ENCODE data around the gene LRPPRC. TPM values are rescaled to one million over a fixed set of nuclear protein-coding genes. Genes with fewer than 3 reads are reported as not detected.

Gene LRPPRC
- total RNA-seq, 3 donors from 2014 or later = 92.7 to 107 (median 101) TPM

- no peak for ATAC-seq
- TF ChIP-seq, protein P1, sequence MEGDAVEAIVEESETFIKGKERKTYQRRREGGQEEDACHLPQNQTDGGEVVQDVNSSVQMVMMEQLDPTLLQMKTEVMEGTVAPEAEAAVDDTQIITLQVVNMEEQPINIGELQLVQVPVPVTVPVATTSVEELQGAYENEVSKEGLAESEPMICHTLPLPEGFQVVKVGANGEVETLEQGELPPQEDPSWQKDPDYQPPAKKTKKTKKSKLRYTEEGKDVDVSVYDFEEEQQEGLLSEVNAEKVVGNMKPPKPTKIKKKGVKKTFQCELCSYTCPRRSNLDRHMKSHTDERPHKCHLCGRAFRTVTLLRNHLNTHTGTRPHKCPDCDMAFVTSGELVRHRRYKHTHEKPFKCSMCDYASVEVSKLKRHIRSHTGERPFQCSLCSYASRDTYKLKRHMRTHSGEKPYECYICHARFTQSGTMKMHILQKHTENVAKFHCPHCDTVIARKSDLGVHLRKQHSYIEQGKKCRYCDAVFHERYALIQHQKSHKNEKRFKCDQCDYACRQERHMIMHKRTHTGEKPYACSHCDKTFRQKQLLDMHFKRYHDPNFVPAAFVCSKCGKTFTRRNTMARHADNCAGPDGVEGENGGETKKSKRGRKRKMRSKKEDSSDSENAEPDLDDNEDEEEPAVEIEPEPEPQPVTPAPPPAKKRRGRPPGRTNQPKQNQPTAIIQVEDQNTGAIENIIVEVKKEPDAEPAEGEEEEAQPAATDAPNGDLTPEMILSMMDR (IDR thresholded peaks at IDR 0.05) = no peak
- intact Hi-C loops (cut with DNase I, micrococcal nuclease) = no loop called here
- Histone ChIP-seq H3K9me3 (no peaks in the 10 kb centered on the region), H3K36me3 (ENCODE audit: low read depth) (peaks cover 7% of the 10 kb centered on the region), H3K4me3 (no peak overlapping the region), H3K4me1 (ENCODE audit: low read depth) (no peaks in the 10 kb centered on the region)
- no peak for DNase-seq
These were observed 18.0 kb downstream of the LRPPRC start for GRCh38 chr2:43977677-43978375.

GRCh38 chr2:43960921-43961320 is 34.9 kb downstream of the LRPPRC start:
- Histone ChIP-seq H3K36me3 (ENCODE audit: low read depth) (no peaks in the 10 kb centered on the region), H3K4me1 (ENCODE audit: low read depth) (no peaks in the 10 kb centered on the region), H3K4me3 (no peak overlapping the region), H3K9me3 (no peaks in the 10 kb centered on the region)
- ATAC-seq (no peak), DNase-seq (no peak)
- TF ChIP-seq, protein P1 (IDR thresholded peaks at IDR 0.05) = no peak
- intact Hi-C loops (cut with DNase I, micrococcal nuclease) = no loop called here

DNA sequence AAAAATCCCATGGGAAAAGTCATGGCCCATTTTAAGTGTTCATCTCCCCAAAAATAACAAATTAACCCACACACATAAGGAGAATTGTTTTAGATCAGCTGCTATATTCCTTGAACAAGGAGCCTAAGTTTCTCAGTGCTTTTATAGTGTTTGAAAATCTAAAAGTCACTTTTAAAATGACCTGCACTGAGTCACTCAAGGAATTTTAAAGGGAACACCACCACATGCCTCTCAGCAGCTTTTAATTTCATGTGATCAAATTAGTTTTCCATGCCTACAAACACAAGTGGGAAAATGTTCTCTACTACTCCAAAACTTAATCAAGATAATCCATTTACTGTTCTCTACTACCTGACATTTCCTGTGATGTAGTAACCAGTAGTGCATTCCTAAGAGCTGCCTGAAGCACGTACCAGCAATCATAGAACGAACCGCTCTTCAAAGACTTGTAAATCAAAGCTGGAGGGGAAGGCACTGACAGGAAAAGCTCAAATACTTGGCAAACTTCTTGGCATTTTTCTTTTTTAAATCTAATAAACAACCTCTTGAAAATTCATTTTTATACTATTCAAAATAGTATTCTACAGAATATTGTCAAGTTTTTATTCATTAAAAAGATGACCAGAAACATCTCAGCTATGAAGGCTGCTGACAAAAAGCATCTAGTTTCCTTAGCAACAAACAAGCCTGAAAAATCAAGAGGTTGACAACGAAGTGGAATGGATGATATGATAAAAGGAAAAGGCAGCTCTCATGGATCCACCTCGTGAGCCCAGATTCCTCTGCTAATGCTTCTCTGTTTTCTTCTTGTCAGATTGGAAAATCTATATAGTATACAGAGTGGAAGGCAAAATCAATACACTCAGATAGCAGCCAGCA is 37.2 kb downstream of the LRPPRC start:
- H3K4me3 ChIP-seq = no peak overlapping the region
- DNase-seq = no peak
- H3K36me3 ChIP-seq (ENCODE audit: low read depth) = no peaks in the 10 kb centered on the region
- intact Hi-C loops (cut with DNase I, micrococcal nuclease) = no loop called here
- ATAC-seq = no peak
- H3K4me1 ChIP-seq (ENCODE audit: low read depth) = no peaks in the 10 kb centered on the region
- H3K9me3 ChIP-seq = no peaks in the 10 kb centered on the region
- TF ChIP-seq, protein P1 (IDR thresholded peaks at IDR 0.05) = no peak

- Histone ChIP-seq H3K36me3 (ENCODE audit: low read depth) (peaks cover 8% of the 10 kb centered on the region), H3K9me3 (no peaks in the 10 kb centered on the region), H3K4me1 (ENCODE audit: low read depth) (no peaks in the 10 kb centered on the region), H3K4me3 (no peak overlapping the region)
- TF ChIP-seq, protein P1 (IDR thresholded peaks at IDR 0.05) = no peak
- intact Hi-C loops (cut with DNase I, micrococcal nuclease) = no loop called here
- DNase-seq (peak in 1 of 3 donors; percentile 9), ATAC-seq (peak; percentile 50)
These were observed 45.3 kb downstream of the LRPPRC start for GRCh38 chr2:43950383-43951008.

DNA sequence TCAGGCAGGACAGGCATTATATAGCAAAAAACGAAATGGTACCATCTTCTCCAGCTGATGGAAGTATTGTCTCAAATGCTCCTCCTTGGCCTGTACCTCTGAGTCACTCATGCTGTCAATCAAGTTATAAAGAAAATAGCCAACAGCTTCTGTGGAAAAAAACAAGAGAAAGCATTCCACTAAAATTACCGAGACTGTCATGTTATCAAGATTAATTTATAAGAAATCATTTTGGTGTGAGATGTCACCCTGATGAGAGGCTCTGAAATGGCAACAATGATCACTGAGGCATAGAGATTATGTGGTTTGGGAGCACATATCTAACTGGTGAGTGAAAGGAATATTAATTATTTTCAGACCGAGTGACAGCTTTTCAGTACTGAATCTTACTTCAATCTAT is 47.4 kb downstream of the LRPPRC start:
- ATAC-seq (no peak), DNase-seq (no peak)
- TF ChIP-seq, protein P1 (IDR thresholded peaks at IDR 0.05) = no peak
- no peaks in the 10 kb centered on the region for H3K9me3 ChIP-seq
- no peak overlapping the region for H3K4me3 ChIP-seq
- peaks cover 13% of the 10 kb centered on the region for H3K36me3 ChIP-seq (ENCODE audit: low read depth)
- H3K4me1 ChIP-seq (ENCODE audit: low read depth) = no peaks in the 10 kb centered on the region
- intact Hi-C loops (cut with DNase I, micrococcal nuclease) = no loop called here

Data from mucosa of descending colon (tissue), 3 donors.